CD4-positive, alpha-beta T cell treated with Interleukin-17A for 1 hour (primary cell): ENCODE data around the gene PCYOX1L.

Experiments used
- DNase-seq: peaks from one replicate; pipeline ENCODE4 v3.0.0-alpha.2; 2020

Gene PCYOX1L

DNA sequence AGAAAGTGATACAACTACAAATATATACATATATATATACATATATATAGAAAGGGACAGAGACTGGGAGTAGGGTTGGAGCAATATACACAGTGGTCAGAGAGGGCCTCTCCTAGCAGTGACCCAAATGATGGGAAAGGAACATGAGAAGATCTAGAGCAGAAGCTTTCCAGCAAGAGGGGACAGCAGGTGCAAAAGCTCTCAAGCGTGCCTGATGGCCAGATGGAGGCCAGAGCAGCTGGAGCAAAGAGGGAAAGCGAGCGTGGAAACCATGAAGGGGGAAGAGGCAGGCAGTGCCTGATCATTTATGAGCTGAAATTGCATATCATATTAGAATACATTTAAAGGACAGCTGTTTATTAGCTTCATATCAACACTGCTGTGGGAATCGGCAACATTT, 20.1 kb upstream of the PCYOX1L start:
- no peak for DNase-seq

DNA sequence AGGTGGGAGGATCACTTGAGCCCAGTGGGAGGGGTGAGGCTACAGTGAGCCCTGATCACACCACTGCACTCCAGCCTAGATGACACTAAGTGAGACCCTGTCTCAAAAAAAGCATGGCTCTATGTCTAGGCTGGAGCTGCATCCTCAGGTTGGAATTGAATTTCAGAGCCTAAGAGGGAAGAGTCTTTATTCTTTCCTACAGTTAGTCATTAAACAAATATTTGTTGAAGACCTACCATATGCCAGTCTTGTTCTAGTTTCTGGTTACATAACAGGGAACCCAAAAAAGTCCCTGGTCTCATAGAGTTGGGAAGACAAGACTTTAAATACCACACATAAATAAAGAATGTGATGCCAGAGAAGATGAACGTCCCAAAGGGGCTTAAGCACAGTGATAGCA, 19.5 kb upstream of the PCYOX1L start:
- DNase-seq = no peak

DNA sequence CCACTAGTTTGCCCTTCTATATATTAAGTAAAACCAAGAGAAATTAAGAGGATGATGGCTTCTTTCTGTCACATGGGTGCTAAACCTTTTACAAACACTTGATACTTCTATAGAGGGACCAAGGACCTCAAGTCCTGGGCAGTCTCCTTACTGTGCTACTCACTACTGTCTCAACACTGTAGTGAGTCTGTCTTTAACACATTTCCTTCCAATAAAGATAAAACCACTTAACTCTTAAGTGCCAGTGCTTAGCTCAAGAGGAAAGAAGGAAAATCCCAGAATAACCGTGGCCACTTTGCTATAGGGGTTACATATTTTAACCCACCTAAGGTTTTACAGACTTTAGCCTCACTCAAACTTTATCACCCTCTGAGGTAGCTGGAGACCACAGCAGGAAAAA, 16.9 kb upstream of the PCYOX1L start:
- no peak for DNase-seq

DNA sequence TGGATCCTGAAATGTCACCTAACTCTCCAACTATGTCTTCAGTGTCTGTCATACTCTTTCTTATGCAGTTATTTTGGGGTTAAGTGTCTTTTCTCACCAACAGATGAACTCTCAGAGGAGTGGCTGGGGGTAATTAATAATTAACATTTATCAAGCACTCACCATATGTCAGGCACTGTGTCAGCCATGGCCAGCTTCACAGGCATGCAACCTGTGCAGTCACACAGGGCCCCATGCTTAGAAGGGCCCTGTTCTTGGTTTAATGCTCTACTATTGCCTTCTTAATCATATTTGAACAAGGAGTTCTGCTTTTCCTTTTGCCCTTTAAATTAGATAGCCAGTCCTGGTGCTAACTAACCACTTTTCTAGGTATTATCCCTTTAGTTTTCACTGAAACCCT, 16.0 kb upstream of the PCYOX1L start:
- DNase-seq = no peak

DNA sequence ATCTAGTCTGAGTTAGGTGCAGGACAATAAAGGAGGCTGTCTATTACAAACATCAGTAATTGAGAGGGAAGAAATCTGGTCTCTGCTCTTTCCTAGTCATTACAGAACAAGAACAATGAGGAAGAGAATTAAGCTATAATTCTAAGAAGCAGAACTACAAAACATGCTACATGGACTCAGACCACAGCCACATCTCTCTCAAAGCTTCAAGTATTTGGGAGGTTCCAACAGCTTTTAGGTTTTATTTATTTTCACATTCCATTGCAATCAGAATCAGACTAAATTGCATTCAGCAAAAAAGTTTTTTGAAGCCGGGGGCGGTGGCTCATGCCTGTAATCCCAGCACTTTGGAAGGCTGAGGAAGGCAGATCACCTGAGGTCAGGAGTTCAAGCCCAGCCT, 13.7 kb upstream of the PCYOX1L start:
- no peak for DNase-seq

DNA sequence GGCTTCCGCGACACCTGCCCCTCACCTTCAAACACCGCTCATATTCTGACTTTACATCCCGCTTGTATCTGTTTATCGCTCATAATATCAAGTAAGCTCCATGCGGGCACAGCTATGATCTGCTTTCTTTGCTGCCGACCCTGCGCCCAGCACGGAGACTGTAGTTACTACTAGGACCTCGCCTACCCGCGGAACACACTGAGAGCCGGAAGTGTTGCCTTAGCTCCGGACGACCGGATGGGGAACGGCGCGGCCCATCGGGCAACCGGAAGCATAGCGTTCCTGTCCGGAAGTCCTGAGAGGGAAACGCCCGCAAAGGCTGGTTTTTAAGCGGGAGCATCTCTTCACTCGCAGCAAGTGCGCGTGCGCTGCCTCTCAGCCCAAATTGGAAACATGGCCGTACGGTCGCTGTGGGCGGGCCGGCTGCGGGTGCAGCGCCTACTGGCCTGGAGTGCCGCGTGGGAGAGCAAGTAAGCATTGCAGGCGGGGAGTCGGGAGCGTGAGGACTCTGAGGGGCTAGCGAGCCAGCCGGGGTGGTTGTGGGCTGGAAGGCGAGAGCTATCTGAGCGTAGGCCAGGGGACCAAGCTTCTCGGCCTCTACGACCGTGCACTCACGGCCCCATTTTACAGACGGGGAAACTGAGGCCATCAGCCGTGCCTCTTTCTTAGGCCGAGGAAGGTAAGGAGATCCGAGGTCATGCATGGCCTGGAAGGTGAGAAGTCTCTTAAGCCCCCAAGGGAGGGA, 12.5 kb upstream of the PCYOX1L start, which contains the start of gene GRPEL2:
Gene GRPEL2, plus strand, starts transcription at position 353 of the 745 bp plus-strand sequence. Its CDS starts 41 bp downstream, at position 394.
- peak; percentile 92 for DNase-seq

DNA sequence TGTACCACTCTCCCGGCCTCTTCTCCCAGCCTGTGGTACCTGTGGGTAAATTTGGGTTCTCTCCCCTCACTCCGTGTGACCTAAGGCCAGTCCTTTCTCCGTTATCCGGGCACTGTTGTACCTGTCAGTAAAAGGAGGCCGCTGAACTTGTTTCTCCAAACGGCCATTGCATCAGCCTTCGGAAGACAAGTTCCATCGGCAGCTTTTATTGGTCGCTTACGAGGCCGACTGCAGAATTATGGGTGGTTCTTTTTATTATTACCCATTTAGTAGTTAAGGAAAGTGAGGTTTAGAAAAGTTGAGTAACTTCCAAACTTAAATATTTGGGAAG, 12.0 kb upstream of the PCYOX1L start:
- peak; percentile 37 for DNase-seq

DNA sequence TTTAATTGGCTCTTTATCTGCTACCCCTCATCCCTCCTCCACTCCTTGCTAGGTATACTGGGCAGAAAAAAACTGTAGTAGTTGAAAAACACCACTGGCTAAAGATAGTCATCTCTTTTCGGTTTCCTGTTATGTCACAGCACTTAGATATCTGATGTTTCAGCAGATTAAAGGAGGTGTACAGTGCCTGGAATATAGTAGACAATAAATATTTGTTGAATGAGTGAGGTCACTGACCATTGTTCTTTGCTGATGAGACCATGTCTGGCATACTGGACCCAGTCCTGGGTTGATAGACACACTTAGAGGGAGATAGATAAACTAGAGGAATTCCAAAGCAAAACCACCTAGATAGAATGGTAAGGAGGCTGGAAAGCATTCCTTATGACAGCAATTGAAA, 9.3 kb upstream of the PCYOX1L start:
- peak; percentile 84 for DNase-seq

DNA sequence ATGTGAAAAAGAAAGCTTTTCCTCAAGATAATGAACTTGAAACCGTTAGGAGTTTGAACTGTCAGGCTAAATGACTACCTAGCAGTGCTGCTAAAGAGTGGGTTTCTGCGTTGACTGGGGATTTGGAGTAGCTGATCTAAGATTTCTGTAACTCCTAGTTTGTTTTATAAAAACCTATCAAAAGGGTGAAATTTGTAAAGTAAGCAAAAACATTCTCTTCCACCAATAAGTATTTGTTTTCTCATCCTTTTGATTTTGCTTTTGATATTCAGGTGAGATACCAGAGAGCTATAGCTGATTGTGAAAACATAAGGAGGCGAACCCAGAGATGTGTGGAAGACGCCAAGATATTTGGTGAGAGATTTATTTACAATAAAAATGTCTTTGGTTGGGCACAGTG, 8.5 kb upstream of the PCYOX1L start:
- no peak for DNase-seq

DNA sequence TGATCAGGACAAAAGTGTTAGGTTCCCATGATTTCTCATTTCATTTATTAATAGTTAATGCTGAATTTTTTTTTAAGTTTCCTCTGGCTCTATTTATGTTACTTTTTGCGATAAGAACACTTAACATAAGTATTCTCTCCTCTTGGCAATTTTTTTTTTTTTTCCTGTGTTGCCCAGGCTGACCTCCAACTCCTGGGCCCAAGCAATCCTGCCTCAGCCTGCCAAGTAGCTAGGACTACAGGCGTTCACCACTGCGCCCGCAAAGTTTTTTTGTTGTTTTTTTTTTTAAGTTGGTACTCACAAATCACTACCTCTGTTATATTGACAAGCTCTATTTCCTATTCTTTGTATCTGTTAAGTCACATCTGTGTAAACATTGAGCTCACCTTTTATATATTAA, 5.7 kb upstream of the PCYOX1L start:
- no peak for DNase-seq

DNA sequence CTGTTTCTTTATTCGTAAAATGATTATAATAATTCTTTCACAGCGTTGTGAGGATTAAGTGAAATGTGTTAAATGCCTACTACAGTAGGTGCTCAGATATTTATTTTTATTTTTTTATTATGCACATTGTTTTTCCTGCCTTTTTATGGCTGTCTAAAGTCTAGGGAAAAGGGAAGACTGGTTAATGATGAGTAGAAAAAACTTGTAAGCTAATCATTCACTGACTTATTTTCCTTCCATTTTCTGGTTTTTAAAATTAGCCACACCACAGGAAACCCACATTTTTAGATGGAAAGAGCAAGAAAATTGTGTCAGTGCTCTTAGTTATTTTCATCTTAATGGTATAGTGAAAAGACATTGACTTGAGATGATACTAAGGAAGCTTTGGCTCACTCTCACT, 3.9 kb upstream of the PCYOX1L start:
- DNase-seq = no peak

DNA sequence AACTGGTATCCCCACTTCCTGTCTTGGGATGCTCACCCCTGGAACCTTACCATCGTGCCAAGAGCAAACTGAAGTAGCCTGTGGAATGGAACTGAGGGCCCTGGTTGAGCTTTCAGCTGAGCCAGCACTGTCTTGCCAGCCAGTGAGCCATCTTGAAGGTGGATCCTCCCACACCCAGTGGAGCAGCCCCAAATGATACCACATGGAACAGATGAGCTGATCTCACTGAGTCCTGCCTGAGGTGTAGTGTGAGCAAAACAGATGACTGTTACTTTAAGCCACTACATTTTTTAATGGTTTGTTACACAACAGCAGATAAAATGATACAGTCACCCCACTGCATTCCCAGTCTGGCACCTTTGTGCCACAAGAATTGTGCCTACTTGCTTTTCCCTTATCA, 2.2 kb upstream of the PCYOX1L start:
- DNase-seq = no peak

DNA sequence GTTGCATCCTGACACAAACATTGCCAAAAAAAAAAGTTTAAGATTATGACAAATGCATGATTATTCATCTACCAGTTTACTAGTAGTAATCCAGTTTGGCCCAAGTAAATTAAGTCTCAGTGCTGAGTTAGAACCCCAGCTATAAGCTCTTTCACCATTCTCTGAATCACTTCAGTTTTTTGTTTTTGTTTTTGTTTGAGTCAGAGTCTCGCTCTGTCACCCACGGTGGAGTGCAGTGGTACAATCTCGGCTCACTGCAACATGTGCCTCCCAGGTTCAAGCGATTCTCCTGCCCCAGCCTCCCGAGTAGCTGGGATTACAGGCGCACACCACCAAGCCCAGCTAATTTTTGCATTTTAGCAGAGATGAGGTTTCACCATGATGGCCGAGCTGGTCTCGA, 1.5 kb upstream of the PCYOX1L start:
- no peak for DNase-seq

DNA sequence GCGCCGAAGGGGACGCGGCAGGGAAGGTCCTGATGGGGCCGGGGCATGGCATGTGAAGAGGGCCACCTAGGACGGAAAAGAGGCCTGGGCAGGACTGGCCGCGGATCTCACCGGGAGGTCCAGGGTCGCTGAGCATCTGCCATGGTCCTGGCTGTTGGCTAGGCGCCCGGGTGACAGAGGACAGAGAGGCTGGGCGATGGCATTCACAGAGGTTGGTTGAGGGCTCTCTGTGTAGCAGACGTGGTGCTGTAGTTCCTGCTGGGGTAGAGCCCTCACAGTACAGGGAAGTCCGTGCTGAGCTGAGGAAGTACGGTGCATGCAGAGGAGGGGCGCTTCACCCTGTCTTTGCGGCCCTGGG, 427 bp downstream of the PCYOX1L start:
- DNase-seq = peak; percentile 38

DNA sequence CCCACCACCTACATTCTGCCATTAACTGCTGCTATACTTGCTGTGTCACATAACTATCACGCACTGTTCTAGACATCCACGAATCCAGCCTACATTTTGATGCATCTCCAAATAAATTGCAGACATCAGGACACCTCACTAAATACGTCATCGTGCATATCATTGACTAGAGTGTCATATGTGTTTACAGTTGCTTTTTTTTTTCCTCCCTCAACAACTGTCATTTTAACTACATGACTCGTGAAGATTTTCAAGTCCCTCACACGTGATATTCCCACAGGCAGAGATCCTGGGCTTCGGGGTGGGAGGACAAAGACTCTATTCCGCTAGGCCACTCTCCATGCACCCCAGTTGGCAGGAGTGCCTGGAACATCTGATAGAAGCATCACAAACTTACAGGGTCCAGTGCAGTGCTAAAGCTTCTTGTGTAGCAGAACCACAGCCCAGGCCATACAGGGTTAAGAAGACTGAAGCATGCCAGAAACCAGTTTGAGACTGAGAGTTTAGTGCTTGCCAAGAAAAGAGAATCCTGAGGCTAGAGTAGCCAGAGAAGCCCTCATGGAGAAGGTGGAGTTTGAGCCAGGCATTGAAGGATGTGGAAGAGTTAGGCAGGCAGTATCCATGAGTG, 1.1 kb downstream of the PCYOX1L start:
- no peak for DNase-seq

DNA sequence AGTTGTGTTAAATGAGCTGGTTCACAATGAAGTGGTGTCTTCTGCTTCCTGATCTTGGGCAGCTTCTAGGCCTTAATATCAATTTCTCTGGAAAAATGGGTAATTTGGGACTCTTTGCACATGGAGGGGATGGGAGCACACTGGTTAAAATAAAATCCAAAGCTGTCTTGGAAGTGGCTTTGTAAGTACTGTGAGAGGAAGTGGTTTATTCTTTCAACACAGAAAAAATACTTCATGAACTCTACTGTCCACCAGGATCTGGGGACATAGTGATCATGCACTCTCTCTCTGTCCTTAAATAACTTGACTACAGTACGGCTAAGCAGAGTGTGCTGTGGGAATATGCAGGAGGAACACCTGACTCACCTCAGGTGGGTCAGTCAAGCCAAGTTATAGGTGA, 2.4 kb downstream of the PCYOX1L start:
- DNase-seq = no peak

DNA sequence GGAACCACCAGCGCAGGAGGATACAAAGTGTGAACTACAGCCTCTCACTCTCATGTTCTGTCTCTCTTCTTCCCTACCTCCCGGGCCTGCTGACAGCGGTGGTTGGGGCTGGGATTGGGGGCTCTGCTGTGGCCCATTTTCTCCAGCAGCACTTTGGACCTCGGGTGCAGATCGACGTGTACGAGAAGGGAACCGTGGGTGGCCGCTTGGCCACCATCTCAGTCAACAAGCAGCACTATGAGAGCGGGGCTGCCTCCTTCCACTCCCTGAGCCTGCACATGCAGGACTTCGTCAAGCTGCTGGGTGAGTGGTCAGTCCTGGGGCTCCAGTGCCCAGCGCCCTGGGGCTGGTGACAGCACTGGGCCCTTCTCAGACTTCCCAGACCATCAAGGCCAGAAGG, 4.7 kb downstream of the PCYOX1L start:
- DNase-seq = no peak

DNA sequence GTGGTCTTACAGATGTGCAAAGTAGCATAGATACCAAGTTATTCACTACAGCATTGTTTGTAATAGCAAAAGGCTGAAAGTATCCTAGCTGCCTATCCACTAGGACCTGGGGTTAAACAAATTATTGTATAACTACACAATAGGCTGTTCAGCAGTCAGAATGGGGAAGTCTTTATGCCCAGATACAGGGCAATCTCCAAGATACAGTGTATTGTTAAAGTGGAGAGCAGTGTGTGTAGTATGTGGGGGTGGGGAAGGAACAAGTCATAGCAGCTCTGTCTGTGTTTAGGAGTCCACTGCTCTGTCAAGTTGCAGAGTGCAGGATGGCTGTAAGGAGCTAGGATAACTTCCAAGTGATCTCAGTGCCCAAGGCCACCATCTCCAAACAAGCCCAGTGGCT, 5.5 kb downstream of the PCYOX1L start:
- DNase-seq = no peak

DNA sequence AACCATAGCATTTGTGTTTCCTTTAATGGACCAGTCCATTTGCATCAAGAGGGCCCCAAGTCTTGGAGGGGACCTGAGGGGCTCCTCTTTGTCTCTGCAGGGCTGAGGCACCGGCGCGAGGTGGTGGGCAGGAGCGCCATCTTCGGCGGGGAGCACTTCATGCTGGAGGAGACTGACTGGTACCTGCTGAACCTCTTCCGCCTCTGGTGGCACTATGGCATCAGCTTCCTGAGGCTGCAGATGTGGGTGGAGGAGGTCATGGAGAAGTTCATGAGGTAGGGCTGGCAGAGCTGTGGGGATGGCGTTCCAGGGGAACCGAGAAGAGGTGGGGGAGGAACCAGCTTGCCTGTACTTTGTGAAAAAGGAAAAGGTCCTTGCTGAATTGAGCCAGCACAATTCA, 6.1 kb downstream of the PCYOX1L start:
- no peak for DNase-seq

DNA sequence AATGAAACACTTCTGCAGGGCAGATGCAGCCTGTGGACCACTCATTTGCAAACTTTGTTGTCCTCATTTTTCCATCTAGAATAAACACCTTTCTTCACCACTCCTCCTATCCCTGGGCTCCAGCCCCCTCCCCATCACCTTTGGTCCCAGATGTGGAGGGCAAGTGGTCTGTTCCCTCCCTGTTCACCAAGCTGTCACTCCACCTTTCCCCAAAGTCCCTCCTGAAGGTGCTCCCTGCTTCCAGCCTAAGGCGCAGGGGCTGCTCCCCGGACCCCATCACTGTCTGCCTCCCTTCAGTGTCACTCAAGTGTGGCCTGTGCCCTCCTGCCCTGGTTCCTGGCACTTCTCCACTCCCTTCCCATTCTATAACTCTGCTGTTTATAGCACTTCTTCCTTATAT, 6.9 kb downstream of the PCYOX1L start:
- no peak for DNase-seq

DNA sequence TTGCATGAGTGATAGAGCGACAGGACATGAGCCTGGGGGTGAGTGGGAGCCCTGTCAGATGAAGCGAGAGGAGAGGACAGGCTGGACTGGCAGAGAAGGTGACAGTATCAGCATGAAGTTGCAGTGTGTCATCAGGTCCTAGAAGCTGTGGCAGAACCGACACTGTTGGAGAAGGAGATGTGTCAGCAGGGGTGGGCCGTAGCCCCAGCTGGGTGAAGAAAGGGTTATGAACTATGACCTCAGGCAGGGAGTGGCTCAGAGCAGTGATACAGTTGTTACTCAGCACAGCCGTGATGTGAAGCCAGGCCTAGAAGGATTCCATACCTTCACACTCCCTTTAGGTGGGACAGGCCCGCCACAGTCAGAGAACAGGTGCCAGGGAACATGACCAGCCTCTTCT, 7.6 kb downstream of the PCYOX1L start:
- DNase-seq = no peak

DNA sequence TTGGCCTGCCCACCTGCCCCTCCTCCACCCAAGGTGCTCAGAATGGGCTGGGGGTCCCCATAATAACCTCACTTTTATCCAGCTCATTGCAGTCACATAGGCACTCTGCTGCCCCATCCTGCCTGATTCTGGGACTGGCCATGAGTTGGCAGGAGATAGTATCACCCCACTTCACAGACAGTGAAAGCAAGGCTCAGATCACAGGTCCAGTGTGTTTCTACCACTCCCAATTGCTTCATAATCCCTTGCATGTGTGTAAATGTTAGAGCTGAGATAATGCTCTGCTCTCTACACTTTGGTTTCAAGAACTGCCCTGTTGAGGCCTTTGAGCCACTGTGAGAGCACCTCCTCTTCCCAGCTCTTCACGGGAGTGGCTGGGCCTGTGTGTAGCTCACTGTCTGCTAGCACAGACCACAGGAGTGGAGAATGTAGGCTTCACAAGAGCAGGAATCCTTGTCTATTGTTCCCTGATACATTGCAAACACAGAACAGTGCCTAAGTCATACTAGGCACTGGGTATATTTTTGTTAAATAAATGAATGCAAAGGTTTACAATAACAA, 8.4 kb downstream of the PCYOX1L start:
- DNase-seq = no peak

DNA sequence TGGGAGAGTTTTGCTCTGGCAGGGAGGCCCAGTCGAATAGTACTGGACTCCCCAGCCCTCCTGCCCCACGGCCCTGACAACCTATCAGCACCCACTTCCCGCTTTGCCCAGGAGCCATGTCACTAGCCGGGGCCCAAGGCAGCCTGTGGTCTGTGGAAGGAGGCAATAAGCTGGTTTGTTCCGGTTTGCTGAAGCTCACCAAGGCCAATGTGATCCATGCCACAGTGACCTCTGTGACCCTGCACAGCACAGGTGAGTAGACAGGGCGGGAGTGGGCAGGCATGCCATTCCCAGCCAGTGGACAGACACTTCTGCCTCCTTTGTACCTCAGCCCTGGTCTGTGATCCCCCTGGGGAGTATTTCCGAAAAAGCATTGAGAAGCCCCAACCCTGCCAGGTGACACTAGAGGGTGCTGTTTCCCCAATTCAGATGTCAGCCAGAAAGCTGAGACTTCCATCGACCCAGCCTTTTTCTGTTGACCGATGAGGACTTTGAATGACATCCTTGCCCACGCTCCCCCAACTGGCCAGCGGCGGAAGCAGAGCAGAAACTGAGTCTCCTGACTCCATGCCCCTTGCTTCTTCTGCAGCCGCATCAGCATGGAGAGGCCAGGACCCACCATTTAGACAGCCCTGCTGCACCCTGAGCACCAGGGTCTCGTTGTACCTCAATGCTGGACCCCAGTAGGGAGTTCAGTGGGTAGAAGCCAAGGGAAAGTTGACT, 9.6 kb downstream of the PCYOX1L start:
- peak; percentile 61 for DNase-seq

DNA sequence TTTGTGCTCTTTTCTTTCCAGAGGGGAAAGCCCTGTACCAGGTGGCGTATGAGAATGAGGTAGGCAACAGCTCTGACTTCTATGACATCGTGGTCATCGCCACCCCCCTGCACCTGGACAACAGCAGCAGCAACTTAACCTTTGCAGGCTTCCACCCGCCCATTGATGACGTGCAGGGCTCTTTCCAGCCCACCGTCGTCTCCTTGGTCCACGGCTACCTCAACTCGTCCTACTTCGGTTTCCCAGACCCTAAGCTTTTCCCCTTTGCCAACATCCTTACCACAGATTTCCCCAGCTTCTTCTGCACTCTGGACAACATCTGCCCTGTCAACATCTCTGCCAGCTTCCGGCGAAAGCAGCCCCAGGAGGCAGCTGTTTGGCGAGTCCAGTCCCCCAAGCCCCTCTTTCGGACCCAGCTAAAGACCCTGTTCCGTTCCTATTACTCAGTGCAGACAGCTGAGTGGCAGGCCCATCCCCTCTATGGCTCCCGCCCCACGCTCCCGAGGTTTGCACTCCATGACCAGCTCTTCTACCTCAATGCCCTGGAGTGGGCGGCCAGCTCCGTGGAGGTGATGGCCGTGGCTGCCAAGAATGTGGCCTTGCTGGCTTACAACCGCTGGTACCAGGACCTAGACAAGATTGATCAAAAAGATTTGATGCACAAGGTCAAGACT, 10.3 kb downstream of the PCYOX1L start:
- no peak for DNase-seq
